ENCODE results near the gene PPP1CA.

Gene PPP1CA

DNA sequence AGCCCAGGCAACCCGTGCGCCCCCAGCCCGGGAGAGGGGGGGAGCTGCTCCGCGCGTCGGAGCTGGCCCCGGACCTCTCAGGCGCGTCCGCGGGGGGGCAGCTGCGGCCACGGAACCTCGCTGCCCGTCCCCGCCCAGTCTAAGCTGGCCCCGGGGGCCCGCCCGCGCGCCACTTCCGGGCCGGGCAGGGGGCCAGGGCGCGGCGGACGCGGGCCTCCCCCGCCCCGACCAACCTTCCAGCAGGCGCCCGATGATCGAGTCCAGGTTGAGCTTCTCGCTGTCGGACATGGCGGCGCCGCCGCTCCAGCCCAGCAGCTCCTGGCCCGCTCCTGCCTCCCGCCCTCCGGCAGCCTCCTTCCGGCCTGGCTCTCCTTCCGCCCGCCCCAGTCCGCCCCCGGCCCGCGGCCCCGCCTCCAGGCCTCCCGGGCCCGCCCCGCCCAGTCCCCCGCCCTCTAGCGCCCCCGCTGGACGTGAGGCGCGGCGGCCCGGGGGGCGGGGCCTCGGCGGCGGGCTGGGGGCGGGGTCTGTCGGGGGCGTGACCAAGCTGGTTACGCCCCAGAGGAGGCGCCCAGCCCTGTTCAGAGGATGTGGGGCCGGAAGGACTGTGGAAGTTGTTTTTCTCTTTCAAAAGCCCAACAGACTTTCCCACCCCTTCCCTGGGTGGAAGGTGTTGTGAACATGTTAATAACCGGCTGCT lies at the start of gene PPP1CA:
Gene PPP1CA, minus strand, starts transcription at position 364 of the 697 bp plus-strand sequence. Its CDS starts 76 bp downstream, at position 288.
- DNase-seq: peak; percentile 87 to 88

DNA sequence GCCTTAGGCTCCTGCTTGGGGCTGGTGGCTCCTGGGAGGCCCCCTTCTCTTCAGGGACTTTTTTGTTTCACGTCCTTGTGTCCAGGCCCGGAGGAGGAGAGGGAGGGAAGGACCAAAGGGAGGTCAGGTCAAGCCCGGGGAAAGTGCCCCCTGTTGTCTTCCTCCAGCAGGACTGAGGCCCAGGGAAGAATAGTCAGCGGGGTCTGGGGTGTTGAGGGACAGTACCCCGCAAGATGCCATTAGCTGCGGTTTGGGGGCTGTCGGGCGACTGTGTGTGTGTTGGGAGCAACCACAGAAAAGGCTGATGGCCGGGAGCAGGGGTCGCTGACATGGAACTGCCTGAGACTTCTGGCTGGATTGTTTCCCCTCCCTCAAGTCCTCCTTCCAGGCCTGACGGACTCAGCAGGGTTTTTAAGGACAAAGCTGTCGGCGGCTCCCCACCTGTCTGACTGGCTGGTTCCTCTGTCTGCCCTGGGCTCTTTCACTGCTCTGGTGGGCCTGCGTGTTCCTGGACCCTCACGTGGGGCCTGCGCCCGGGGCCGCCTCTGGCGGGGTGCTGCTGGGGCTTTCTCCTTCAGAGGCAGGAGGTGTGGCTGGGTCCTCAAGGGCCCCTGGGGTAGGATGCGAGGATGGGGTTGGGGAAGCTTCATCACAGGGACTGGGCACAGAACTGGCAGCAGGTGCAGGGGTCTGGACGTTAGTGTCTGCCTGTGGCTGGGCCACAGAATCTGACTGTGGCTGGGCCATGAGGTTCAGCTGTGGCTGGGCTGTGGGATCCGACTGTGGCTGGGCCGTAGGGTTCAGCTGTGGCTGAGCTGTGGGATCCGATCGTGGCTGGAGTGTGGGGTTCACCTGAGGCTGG lies 49.4 kb upstream of the PPP1CA start:
- DNase-seq: no peak

DNA sequence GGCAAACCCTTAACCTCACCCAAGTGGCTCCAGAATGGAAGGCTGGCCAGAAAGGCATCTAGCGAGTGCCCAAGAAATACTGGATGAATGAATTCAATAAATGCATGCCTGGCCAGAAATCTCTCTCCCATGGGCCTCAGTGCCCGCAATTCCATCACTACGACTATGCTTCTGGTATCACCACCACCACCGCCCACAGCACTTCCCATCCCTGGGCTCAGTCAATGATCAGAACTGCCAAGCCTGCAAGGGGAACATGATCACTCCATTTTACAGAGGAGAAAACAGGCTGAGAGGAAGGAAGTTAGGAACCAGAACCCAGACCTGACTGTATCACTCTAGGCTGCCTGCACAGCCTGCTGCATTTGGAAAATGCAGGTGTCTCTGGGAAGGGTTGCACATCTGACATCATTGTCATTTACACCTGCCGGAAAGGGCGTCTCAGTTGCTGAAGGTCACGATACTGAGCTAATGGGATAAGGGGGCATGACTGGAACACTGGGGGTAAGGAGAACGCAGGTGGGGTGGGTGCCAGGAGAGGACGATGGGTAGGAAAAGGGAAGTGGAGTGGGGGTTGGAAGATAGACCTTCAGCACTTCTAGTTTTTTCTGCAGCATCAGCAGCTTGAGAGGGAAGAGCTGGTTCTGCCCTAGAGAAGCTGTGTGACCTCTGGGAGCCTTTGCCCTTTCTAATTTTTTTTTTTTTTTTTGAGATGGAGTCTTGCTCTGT lies 47.6 kb upstream of the PPP1CA start:
- no peak for DNase-seq

GRCh38 chr11:67448220-67448609 lies 46.6 kb upstream of the PPP1CA start:
- no peak for DNase-seq

DNA sequence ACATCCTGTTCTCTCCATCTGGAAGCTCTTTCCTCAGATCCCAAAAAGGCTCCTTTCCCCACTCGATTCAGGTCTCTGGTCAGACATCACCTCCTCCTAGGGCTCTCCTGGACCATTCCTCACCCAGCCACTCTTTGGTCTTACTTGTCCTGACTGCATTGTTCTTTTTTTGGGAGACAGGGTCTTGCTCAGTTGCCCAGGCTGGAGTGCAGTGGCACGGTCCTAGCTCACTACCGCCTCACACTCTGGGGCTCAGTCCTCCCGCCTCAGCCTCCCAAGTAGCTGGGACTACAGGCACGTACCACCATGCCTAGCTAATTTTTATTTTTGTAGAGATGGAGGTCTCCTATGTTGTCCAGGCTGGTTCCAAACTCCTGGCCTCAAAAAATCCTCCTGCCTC lies 43.9 kb upstream of the PPP1CA start:
- DNase-seq: no peak

GRCh38 chr11:67442504-67443404 lies 41.1 kb upstream of the PPP1CA start:
- no peak for DNase-seq

DNA sequence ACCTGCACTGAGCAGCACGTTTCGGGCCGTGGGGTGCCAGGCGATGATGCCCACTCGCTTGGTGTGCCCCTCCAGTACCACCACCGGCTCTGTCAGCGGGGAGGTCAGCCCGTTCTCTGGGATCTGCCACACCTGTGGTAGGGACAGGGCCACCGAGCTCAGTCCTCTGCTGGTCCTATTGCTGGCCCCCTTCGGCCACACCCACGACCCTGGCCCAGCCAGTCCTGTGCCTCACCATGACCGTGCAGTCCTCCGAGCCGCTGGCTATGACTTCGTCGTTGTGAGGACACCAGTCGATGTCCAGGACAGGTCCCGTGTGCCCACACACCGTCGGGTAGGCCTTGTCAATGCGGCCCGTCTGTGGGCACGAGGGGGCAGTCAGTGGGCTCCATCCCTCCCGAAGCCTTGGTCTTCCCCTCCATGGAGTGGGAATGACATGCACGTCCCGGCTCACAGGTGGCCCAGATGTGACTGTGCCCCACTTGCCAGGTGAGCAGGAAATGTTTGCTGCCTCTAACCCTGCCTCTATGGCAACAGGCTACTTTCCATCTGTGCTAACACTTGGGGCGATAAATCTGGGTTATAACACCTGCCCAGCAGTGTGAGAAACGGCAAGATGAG lies 40.2 kb upstream of the PPP1CA start:
- no peak for DNase-seq

DNA sequence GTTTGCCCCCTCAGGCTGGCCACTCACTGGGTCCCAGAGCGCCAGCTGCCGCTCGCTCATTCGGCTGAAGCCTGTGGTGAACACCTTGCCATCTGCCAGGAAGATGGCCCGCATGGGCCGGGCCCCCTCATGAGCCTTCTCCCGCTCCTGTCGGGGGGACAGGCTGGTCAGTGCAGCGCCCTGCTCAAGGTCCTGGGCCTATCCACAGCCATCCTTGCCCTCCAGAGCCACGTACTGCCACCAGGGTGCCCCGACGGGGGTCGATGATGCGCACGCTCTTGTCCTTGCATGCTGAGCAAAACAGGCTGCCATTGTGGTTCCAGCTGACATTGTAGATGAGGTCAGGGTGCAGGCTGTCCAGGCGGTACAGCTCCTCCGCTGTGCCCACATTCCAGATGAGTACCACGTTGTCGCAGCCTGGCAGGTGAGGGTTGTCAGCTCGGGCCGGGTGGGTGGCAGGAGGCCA lies 39.5 kb upstream of the PPP1CA start:
- no peak for DNase-seq

- DNase-seq: no peak
Observed at GRCh38 chr11:67440229-67441097, 38.8 kb upstream of the PPP1CA start.

DNA sequence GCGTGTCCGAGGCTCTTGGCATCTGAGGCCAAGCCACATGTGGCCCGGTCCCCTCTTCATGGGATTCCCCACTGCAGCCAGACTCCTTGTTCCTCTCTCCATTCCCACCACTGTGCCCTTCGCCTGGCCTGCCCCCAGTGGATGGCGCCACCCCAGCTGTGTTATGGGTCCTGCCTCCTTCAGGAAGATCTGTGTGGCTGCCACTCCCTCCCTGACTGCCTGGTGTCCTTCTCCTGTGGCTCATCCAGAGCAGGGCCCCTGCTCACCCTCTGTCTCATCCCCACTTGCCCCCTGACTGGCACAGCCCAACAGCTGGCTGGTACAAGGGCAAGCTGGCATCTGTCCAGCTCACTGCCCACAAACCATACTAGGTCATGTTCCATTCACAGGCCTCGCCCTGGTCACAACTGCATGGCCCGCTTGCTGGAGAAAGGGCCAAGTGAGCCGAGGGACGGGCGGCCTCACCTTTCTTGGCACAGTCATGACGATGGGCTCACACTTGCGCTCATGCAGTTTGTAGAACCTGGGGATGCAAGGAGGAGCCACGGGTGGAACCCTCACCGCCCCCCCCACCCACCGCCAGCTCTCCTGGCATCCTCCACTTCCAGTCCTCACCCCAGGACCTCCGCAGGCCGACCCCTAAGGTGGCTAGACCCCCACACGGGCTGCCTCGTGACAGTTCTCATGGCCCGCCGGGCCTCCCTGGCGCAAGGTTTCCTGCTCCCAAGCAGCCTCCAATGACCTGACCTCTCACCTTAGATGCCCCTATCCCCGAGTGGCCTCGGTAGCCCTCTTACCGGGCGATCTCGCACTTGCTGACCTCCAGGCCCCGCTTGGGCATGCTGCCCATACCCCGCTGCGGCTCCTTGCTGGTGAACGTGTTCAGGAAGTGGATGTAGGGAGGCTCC lies 37.9 kb upstream of the PPP1CA start:
- DNase-seq: no peak

DNA sequence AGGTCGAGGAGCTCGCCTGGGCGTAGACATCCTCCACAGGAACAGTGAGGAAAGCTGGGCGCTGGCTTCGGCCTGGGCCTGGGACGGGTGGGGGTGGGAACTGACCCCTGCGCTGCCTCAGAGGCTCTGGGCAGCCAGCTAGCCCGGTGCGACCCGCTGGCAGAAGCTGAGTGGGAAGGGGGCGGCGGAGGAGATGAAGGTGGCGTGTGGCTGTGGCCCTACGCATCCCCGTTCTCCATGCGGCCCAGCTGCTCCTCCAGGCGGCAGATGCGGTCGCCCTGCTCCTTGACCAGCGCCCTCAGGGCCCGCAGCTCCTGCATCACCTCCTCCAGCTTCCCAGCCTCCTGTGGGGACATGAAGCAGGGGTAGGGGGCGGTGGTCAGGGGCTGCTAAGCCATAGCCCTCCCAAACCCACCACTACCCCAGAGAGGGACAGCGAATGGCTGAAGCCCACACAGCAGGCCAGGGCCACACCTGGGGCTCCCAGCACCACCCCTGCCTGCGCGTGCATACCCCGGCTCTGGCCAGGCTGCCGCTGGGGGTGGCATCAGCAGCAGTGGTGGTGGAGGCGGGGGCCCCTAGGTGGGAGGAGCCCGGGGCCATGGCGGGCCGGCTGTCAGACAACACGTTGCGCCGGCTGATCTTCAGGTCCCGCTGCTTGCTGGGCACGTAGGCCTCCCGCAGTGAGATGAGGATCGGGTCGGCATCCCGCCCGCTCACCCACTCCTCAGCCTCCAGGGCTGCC lies 36.7 kb upstream of the PPP1CA start:
- peak; percentile 64 to 72 for DNase-seq

DNA sequence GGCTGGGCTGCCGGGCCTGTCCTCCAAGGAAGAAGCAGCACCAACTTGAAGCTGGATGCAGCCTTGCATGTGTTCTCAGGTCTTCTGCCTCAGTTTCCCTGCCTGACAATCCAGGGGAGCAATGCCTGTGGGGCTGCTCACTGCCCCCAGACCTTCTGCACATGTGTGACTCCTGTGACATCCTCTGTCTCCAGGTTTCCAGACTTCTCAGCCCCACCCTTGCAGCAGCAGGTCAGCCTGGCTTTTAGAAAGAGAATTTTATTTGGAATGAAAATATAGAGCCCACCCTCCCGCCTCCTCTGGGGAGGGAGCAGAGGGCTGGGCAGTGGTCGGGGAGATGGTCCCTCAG lies 36.1 kb upstream of the PPP1CA start:
- DNase-seq: no peak

GRCh38 chr11:67437082-67437808 lies 35.6 kb upstream of the PPP1CA start, which contains the start of gene PTPRCAP:
Gene PTPRCAP, minus strand, starts transcription at chr11:67437682. Its CDS starts 63 bp downstream, at chr11:67437619.
- DNase-seq: peak; percentile 55 to 60

GRCh38 chr11:67436459-67437081 lies 34.9 kb upstream of the PPP1CA start:
- DNase-seq: peak; percentile 45 to 62

GRCh38 chr11:67435727-67436458 lies 34.2 kb upstream of the PPP1CA start:
- no peak for DNase-seq

DNA sequence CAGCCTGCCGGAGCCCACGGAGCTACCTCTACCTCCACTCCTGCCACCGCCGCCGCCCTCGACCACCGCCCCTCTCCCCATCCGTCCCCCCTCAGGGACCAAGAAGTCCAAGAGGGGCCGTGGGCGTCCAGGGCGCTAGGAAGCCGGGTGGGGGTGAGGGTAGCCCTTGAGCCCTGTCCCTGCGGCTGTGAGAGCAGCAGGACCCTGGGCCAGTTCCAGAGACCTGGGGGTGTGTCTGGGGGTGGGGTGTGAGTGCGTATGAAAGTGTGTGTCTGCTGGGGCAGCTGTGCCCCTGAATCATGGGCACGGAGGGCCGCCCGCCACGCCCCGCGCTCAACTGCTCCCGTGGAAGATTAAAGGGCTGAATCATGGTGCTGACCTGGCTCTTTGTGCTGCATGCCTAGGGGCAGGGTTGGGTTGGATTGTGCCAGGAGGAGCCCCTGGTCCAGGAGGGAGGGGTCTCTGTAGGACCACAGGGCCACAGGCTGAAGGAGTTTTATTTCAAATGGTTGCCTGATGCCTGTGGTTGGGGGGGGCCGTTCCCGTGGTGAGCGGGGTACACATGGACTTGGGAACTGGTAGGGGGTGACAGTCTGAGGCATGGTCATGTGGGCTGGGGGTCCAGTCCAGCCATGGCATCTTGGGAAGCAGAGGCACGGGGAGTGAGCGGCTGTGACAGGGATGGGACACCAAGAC lies 33.5 kb upstream of the PPP1CA start:
- no peak for DNase-seq
